ENCODE results near the gene TNS1.

The TNS1 gene

GRCh38 chr2:217929757-217930707, 72.8 kb downstream of the TNS1 start:
- no peak for DNase-seq (ENCODE audit: low spot score)

DNA sequence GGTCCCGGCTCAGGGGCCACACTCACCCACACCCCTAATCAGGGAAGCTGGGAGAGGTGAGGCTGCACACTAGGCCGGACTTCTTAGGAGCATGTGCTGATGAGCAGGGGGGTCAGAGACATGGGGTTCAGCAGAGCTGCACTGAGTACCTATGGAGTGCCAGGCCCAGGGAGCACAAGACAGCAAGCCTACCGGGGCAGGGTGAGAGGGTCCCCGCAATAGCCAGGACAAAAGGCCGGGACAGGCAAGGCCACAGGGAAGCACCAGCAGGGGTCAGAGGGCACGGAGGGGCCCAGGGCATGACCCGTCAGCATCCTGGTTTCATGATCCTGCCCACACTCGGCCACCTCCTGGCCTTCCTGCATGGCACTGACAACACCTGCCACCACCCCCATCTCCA, 73.5 kb downstream of the TNS1 start:
- DNase-seq (ENCODE audit: low spot score), result no peak

DNA sequence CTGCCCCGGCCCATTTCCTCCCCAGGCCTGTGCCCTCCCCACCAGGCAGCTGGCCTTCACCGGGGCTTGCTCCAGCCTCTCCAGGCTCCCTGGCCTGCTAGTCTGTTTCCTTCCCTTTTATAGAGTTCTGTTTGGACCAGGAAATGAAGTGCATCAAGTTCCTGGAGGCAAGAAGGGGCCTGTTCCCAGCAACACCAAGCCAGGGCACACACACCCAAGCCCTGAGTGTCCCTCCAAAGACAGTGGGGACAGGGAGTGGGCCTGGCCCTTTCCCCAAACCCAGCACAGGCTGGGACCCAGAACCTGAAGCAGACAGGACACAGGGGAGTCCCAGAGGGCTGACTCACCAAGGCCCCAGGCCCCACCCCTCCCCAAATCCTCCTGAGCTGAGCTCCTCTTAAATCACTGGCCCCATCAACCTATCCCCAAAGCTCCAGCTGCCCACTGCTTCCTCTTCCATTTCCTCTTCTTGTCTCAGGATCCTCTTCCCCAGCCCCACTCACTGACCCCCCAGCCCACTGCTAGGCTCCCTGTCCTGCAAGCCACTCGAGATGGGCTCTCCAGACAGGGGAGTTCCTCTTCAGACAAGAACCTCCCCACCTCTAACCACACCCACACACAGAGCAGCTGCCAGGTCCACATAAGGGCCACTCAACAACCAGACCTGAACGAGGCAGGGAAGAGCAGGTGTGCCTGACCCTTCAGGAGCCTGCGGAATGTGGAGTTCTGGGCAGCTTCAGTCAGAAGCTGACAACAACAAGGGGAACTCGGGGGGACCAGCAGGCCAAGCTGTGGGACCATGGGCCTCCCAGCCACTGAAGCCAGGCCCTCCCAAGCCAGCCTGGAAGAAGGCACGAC, 74.2 kb downstream of the TNS1 start:
- no peak for DNase-seq (ENCODE audit: low spot score)

GRCh38 chr2:217927601-217928323, 75.0 kb downstream of the TNS1 start:
- no peak for DNase-seq (ENCODE audit: low spot score)

DNA sequence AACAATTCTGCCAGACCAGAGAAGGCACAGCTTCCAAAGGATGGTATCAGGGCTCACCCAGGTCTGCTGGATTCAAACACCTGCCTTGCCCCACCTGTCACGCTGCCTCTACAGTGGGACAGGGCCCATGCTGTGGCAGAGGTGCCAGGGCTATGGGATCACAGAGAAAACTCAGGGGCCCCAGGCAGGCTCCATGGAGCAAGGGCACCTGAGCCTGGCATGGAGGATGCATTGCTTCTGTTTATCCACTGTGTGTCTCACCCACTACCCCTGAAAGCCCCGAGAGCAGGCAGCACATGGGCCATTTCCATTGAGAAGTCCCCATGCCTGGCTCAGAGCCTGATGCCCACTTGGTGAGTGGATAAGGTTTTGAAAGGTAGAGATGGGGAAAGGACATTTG, 76.0 kb downstream of the TNS1 start:
- no peak for DNase-seq (ENCODE audit: low spot score)

- DNase-seq (ENCODE audit: low spot score), result no peak
Observed at GRCh38 chr2:217924346-217924901, 78.4 kb downstream of the TNS1 start.

GRCh38 chr2:217923007-217923686, 79.6 kb downstream of the TNS1 start:
- DNase-seq (ENCODE audit: low spot score), result no peak

- no peak for DNase-seq (ENCODE audit: low spot score)
Observed at GRCh38 chr2:217922101-217923006, 80.4 kb downstream of the TNS1 start.

DNA sequence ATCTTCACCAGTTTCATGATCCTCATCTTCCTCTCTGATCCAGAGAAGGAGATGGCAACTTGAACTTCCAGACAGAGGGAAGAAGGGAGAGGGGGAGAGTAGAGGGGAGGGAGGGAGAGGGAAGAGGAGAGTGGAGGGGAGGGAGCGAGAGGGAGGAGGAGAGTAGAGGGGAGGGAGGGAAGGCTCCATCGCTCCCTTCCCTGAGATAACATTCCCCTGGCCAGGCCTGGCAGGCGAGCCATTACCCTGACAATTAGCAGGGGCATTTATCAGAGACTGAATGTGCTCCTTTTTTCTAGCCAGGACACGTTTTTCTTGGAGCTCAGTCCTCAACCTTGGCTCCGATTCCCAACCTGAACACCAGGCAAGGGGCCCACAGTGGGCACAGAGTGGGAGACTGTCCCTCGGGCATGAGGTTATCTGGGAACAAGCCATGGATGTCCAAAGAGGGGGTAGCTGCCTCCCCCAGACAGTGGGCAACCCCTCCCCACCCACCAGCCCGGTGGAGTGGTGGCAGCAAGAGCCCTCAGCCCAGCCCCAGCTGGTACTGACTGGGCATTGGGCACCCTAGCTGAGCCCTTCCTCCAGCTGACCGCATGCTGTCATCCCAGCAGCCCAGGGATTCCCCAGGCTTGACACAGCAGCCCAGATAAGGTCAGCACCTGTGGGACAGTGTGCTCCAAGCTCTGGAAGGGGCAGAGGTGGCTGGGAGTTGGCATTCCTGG, 81.8 kb downstream of the TNS1 start:
- no peak for DNase-seq (ENCODE audit: low spot score)

DNA sequence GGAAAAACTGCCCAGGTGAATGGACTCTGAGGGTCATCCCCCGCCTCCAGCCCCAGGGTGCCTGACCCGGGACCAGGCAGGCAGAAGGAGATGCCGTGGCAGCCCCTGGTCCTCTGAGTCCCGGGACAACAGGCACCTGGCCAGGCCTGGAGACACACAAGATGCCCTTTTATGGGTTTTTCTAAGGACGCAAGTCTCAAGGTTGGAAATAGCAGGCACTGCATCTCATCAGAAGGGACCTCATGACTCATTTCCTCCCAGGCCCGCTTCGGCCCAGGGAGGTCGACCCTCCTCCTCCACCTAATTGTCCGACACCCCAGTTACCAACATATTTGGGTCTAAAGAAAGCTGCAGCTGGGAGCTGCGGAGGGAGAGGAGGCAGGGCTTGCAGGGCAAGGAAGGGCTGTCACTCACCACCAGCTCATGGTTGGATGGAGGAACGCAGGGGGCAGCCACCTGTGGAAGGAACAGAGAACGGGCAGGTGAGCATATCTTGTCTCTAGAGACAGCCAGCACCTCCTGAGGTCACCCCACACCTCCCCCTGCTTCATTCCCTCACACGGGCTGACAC, 82.9 kb downstream of the TNS1 start:
- no peak for DNase-seq (ENCODE audit: low spot score)

DNA sequence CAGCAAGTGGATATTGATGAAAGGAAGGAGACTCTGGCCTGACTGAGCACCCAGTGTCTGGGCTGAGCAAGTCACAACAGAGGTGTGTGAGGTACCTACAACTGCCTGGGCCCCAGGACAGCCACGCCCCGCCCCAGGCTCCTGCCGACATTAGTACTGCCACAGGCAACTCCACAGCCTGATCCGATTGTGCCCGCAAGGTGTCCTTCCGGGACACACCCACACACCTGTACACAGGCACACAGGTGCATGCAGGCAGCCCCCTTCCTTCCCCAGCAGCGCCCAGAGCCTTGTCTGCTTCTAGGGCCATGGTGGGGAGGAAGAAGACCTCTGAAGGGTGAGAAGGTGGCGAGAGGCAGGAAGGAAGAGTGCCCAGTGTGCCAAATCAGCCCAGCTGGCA, 83.6 kb downstream of the TNS1 start:
- DNase-seq (ENCODE audit: low spot score), result no peak

DNA sequence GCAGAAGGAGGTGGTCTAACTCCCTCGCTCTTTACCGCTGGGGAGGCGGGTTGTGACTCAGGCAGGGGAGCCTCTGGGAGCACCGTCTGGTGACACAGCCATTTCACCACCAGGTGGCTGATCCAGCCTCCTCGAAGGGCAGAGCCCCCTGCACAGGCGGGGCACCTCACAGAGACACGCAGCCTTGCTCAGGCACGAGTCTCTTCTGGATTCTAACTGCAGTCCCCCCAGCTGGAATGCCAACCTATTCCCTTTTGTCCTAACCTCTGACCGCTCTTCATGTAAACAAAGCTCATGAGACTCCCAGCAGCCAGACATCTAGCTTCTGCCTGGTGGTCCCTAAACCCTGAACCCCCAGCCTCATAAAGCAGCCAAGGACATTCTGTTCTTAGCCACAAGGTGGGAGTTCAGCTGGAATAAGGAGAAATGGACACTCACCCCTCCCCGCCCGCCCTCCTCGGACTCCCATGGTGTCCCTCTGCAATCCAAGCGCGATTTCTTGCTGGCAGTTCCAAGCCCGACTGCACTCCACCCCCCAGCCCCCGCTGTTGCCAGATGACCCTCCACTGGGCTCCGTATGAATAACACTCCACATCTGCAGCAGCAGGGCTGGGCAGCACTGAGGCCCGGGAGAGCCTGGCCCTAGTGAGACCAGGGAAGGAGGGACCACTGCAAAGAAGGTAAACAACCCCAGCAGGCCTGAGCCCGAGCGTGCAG, 84.3 kb downstream of the TNS1 start:
- DNase-seq (ENCODE audit: low spot score), result peak; percentile 36

DNA sequence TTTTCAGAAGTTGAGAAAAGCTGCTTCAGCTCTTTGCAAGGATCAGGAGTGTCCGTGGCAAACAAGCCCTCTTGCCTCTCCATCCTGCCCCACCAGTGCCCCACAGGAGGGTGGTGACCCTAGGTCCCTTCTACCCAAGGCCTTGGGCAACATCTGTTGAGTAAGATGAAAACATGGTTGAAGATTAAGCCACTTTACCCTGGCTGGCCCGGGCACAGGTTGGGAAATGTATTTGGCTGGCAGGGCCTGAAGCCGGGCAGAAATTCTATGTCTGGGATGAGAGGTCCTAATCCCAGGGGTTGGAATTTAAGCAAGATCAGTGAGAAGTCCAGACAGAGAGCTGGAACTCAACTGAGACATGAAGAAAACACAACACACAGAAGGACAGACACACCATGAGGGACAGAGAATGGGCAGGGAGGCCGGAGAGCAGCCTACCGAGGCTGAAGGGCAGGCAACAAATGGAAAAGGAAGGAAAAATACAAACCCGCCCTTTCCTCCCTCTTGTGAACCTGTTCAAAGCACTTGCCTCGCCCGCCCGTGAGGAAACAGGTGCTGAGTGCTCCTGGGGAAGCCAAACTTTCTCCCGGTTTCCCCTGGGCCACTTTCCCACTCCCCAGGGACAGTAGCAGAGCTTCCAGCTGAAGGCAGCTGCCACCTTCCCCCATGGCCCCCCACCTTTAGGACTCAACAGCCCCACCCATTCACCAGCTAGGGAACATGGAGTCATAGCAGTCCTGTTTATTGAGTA, 86.1 kb downstream of the TNS1 start:
- no peak for DNase-seq (ENCODE audit: low spot score)

DNA sequence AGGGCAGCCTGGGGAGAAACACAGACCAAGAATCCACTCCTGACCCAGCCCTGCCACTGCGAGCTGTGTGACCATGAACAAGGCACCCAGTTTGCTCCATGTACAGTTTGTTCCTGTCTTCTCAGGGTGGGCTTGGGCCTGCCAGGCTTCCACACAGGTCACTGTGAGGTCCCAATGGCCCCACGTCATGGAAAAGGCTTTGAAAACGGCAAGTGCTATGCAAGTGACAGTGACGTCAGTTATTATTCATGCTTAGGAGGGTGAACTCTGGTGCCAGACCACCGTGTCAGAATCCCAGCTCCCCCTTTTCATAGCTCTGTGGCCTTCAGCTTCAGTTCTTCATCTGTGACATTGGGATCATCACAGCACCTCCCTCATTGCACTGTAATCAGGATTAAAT, 87.1 kb downstream of the TNS1 start:
- DNase-seq (ENCODE audit: low spot score), result no peak

DNA sequence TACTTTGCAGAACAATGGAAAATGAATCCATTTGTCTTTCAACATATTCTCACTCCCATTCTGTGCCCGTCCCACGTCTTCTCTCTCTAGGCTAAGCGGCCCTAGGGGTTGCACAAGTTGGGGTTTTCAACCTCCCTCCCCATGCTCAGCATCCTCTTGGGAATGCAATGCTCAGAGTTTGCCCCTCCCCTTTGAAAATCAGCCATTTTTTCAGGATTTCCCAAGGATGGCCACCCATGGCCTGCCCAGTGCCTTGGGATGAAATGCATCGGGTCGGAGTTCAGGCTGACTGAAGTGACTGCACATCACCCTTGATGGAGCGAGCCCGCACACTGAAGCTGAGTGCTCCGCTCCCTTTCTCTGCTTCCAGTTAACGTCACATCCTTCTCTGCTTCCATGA, 87.9 kb downstream of the TNS1 start:
- no peak for DNase-seq (ENCODE audit: low spot score)

GRCh38 chr2:217914078-217914477, 88.7 kb downstream of the TNS1 start:
- no peak for DNase-seq (ENCODE audit: low spot score)

DNA sequence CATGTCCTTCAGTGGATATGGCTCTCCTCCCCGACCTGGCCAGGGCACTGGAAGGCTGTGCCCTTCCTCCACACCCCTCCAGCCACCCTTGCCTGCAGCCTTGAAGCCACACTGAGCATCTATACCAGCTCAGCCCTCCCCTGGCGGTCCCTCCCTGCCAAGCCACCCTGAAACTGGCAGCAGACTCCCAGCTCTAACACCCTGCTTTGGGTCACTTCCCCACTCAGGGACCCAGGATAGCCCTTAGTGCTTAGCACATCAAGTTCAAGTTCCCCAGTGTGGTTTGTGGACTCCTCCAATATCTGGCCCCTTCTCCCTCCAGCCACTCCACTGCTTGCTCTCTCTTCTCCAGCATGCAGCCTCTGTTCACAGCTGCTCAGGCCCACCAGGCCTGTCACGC, 89.4 kb downstream of the TNS1 start:
- DNase-seq (ENCODE audit: low spot score), result no peak
